H1 (cell line): ENCODE data around the gene PRKCZ. TPM values are rescaled to one million over a fixed set of nuclear protein-coding genes. Genes with fewer than 3 reads are reported as not detected.

ENCODE experiments used
- CTCF ChIA-PET: fragments of 300-600 bp; sonication (Branson Sonifier 250); formaldehyde crosslinking; loops from one replicate; lab custom pipeline; 2021; ENCODE audit not compliant: partially characterized antibody; lab: Charles Lee
- POLR2A ChIA-PET: fragments of 300-600 bp; sonication (Branson Sonifier 250); formaldehyde crosslinking; loops from one replicate; lab custom pipeline; 2021; ENCODE audit warnings: inconsistent platforms; ENCODE audit not compliant: partially characterized antibody; lab: Charles Lee
- DNase-seq, 2 experiments: peaks; one replicate each; pipeline versions ENCODE4 v3.0.0 to v3.0.0-alpha.2; 2010 to 2022; ENCODE audit warnings: low spot score in 2 of 2, low read depth in 1 of 2, mixed read lengths in 1 of 2
- FAIRE-seq: peaks from 2 replicates; lab custom pipeline; 2011; peaks lifted over from hg19 to GRCh38; lab: Jason Lieb, UNC
- H2AFZ ChIP-seq: 2 replicates; pipeline ENCODE4 v1.8.1; 2012; ENCODE audit warnings: low read length, inconsistent platforms
- H2AK5ac ChIP-seq: 2 replicates; pipeline ENCODE4 v1.6.1; 2013; ENCODE audit warnings: low read depth, low read length
- H2BK120ac ChIP-seq: replicated peaks from 2 replicates; pipeline ENCODE3; 2013; ENCODE audit warnings: low read depth, low read length, inconsistent platforms
- H2BK12ac ChIP-seq: 2 replicates; pipeline ENCODE4 v1.6.1; 2013; ENCODE audit warnings: low read depth, low read length
- H2BK15ac ChIP-seq: 2 replicates; pipeline ENCODE4 v1.6.1; 2013; ENCODE audit warnings: low read length
- H2BK20ac ChIP-seq: 2 replicates; pipeline ENCODE4 v1.6.1; 2013; ENCODE audit warnings: low read length
- H2BK5ac ChIP-seq: 2 replicates; pipeline ENCODE4 v1.6.1; 2013; ENCODE audit warnings: low read depth, low read length
- H3K14ac ChIP-seq: 2 replicates; pipeline ENCODE4 v1.6.1; 2013; ENCODE audit warnings: inconsistent platforms; ENCODE audit not compliant: insufficient read length
- H3K18ac ChIP-seq: 2 replicates; pipeline ENCODE4 v1.6.1; 2013; ENCODE audit warnings: low read length; ENCODE audit errors: extremely low read depth
- H3K23ac ChIP-seq: 2 replicates; pipeline ENCODE4 v1.6.1; 2013; ENCODE audit warnings: inconsistent platforms; ENCODE audit not compliant: insufficient read length
- H3K23me2 ChIP-seq: 2 replicates; pipeline ENCODE4 v1.6.1; 2013; ENCODE audit warnings: low read depth, low read length
- H3K27ac ChIP-seq: 2 replicates; pipeline ENCODE4 v1.6.1; 2011; ENCODE audit warnings: low read depth, low read length, inconsistent platforms
- H3K27me3 ChIP-seq, 4 experiments: replicated peaks in 1 of 4; 1 replicate in 1 of 4; 2 replicates in 3 of 4; pipeline versions ENCODE4 v1.6.1 to v1.8.1; 2011 to 2013; ENCODE audit warnings: low read length in 3 of 4, mild to moderate bottlenecking in 3 of 4, inconsistent platforms in 2 of 4, mixed read lengths in 2 of 4, moderate library complexity in 1 of 4; ENCODE audit not compliant: control insufficient read depth in 3 of 4, insufficient read depth in 3 of 4; ENCODE audit errors: extremely low read depth in 1 of 4
- H3K36me3 ChIP-seq, 4 experiments: 2 replicates each; pipeline versions ENCODE4 v1.6.1 to v1.8.1; 2011 to 2013; ENCODE audit warnings: mild to moderate bottlenecking in 4 of 4, low read length in 3 of 4, moderate library complexity in 2 of 4, control low read depth in 1 of 4, inconsistent platforms in 1 of 4; ENCODE audit not compliant: insufficient read depth in 4 of 4, control insufficient read depth in 2 of 4
- H3K4ac ChIP-seq: replicated peaks from 2 replicates; pipeline ENCODE3; 2013; ENCODE audit warnings: low read length, low read depth, mixed read lengths, inconsistent platforms; ENCODE audit not compliant: insufficient read length
- H3K4me1 ChIP-seq, 4 experiments: replicated peaks in 1 of 4; 1 replicate in 1 of 4; 2 replicates in 3 of 4; pipeline versions ENCODE4 v1.6.1 to v1.8.1; 2011 to 2013; ENCODE audit warnings: low read length in 3 of 4, inconsistent platforms in 2 of 4, mixed read lengths in 1 of 4; ENCODE audit not compliant: insufficient read depth in 4 of 4, control insufficient read depth in 3 of 4
- H3K4me2 ChIP-seq, 2 experiments: 2 replicates each; pipeline versions ENCODE4 v1.6.1 to v1.8.1; 2011 to 2013; ENCODE audit warnings: low read depth in 2 of 2, low read length in 2 of 2, control low read depth in 1 of 2, inconsistent platforms in 1 of 2, mild to moderate bottlenecking in 1 of 2; ENCODE audit not compliant: insufficient read depth in 1 of 2
- H3K4me3 ChIP-seq, 4 experiments: fragments of 200-600, 300-600 bp in 1 of 4; sonication (generic), shearing (Covaris generic), sonication (Bioruptor Twin) in 1 of 4; 2 replicates each; pipeline versions ENCODE4 v1.5.1 to v1.8.1; 2011 to 2016; ENCODE audit warnings: low read length in 4 of 4, low read depth in 3 of 4, control low read depth in 2 of 4, inconsistent platforms in 2 of 4, mild to moderate bottlenecking in 2 of 4, mixed read lengths in 1 of 4, moderate library complexity in 1 of 4; ENCODE audit not compliant: insufficient read depth in 2 of 4; ENCODE audit errors: extremely low read depth in 1 of 4
- H3K56ac ChIP-seq: replicated peaks from 2 replicates; pipeline ENCODE3; 2013; ENCODE audit warnings: low read depth, mild to moderate bottlenecking, mixed read lengths, low read length, inconsistent platforms; ENCODE audit not compliant: insufficient read length
- H3K79me1 ChIP-seq: 2 replicates; pipeline ENCODE4 v1.6.1; 2013; ENCODE audit warnings: low read depth, low read length, control low read depth
- H3K79me2 ChIP-seq, 2 experiments: 2 replicates each; pipeline versions ENCODE4 v1.6.1 to v1.8.1; 2012 to 2013; ENCODE audit warnings: low read length in 2 of 2, mild to moderate bottlenecking in 2 of 2, inconsistent platforms in 1 of 2; ENCODE audit not compliant: insufficient read depth in 2 of 2, control insufficient read depth in 1 of 2
- H3K9ac ChIP-seq, 4 experiments: replicated peaks in 1 of 4; 1 replicate in 1 of 4; 2 replicates in 3 of 4; pipeline versions ENCODE4 v1.6.1 to v1.8.1; 2011 to 2013; ENCODE audit warnings: low read depth in 3 of 4, low read length in 3 of 4, control low read depth in 2 of 4, mild to moderate bottlenecking in 2 of 4, moderate library complexity in 2 of 4, inconsistent platforms in 1 of 4; ENCODE audit errors: extremely low read depth in 1 of 4
- H3K9me3 ChIP-seq, 2 experiments: 2 replicates each; pipeline versions ENCODE4 v1.6.1 to v1.8.1; 2012 to 2013; ENCODE audit warnings: mild to moderate bottlenecking in 2 of 2, moderate library complexity in 2 of 2, control low read depth in 1 of 2, inconsistent platforms in 1 of 2, low read depth in 1 of 2, low read length in 1 of 2, mixed read lengths in 1 of 2; ENCODE audit not compliant: insufficient read depth in 2 of 2
- H4K20me1 ChIP-seq, 2 experiments: replicated peaks in 1 of 2; 2 replicates each; pipeline versions ENCODE3 to v1.8.1; 2011 to 2013; ENCODE audit warnings: inconsistent platforms in 2 of 2, low read length in 2 of 2, mild to moderate bottlenecking in 1 of 2; ENCODE audit not compliant: insufficient read depth in 2 of 2, control insufficient read depth in 1 of 2
- H4K5ac ChIP-seq: 2 replicates; pipeline ENCODE4 v1.6.1; 2013; ENCODE audit warnings: low read length, low read depth, mixed read lengths, inconsistent platforms; ENCODE audit not compliant: insufficient read length
- H4K8ac ChIP-seq: 2 replicates; pipeline ENCODE4 v1.8.0; 2013; ENCODE audit warnings: mild to moderate bottlenecking, moderate library complexity, low read length, inconsistent platforms; ENCODE audit not compliant: insufficient read depth; ENCODE audit errors: extremely low read depth
- H4K91ac ChIP-seq: replicated peaks from 2 replicates; pipeline ENCODE3; 2013; ENCODE audit warnings: low read length, mixed read lengths, inconsistent platforms; ENCODE audit not compliant: insufficient read length
- BCL11A ChIP-seq, 2 experiments: IDR thresholded peaks; one replicate each; pipeline ENCODE4 v1.6.1; 2011; ENCODE audit warnings: low read depth in 2 of 2, low read length in 2 of 2, mild to moderate bottlenecking in 2 of 2
- EZH2 ChIP-seq: fragments of 200-600 bp; sonication (generic); IDR thresholded peaks from 2 replicates; pipeline ENCODE4 v1.7.1; 2012; ENCODE audit warnings: low read depth, mild to moderate bottlenecking, moderate library complexity, low read length, inconsistent platforms; ENCODE audit not compliant: severe bottlenecking
- KDM5A ChIP-seq: fragments of 200-600 bp; IDR thresholded peaks from 2 replicates; pipeline ENCODE4 v1.7.1; 2012; ENCODE audit warnings: mild to moderate bottlenecking, low read length, inconsistent platforms, mixed read lengths
- POU5F1 ChIP-seq: IDR thresholded peaks from 2 replicates; pipeline ENCODE4 v1.6.1; 2011; ENCODE audit warnings: low read depth, mild to moderate bottlenecking, low read length, moderate library complexity
- SP4 ChIP-seq: IDR thresholded peaks from 2 replicates; pipeline ENCODE4 v1.6.1; 2012; ENCODE audit warnings: low read length, inconsistent platforms
- TAF7 ChIP-seq: optimal IDR thresholded peaks from 2 replicates; pipeline ENCODE3; 2011; ENCODE audit warnings: low read depth, mild to moderate bottlenecking, inconsistent platforms, low read length, moderate library complexity, borderline replicate concordance
- WGBS, 2 experiments: shearing (Covaris generic) in 1 of 2; methylation state at CpG; one replicate each; pipeline versions ENCODE4 v1.1.6 to v1.1.7; 2013 to 2015; ENCODE audit warnings: low lambda C conversion rate in 2 of 2, mixed read lengths in 2 of 2, inconsistent platforms in 1 of 2, low coverage in 1 of 2, missing lambda C conversion rate in 1 of 2; ENCODE audit not compliant: insufficient replicate concordance in 2 of 2, insufficient coverage in 1 of 2, insufficient read length in 1 of 2; ENCODE audit errors: extremely low coverage in 1 of 2, missing lambda C conversion rate in 1 of 2; 5-methylcytosine and 5-hydroxymethylcytosine counted together
- polyA plus RNA-seq, 7 experiments: library from polyadenylated mRNA; depleted of rRNA in 3 of 7; stranded (reverse) in 5 of 7; unstranded in 2 of 7; fragments of >200 nt in 5 of 7; fragments of 200-250 nt in 2 of 7; gene quantifications; 1 replicate in 5 of 7; 2 replicates in 1 of 7; 4 replicates in 1 of 7; pipeline versions ENCODE4 v1.2.1 to v1.2.3, GENCODE V29; 2011 to 2013; ENCODE audit warnings: missing spikeins in 2 of 7, mixed read lengths in 2 of 7
- total RNA-seq: library from RNA; stranded (reverse); fragmentation: NEBNext Ultra II Directional; extraction: Animal tissue kit (Norgen Biotek cat#: 25700); gene quantifications from 2 replicates; pipeline ENCODE4 v1.2.1, GENCODE V29; 2021
- TF ChIP-seq, protein P1 (sequence below): IDR thresholded peaks from 2 replicates; pipeline ENCODE4 v1.6.1; 2011; ENCODE audit warnings: low read length, improper control_type of control experiment
- TF ChIP-seq, protein P2 (sequence below): IDR thresholded peaks from 2 replicates; pipeline ENCODE4 v1.6.1; 2012; ENCODE audit warnings: low read length, inconsistent platforms

Gene PRKCZ
- total and polyA plus RNA-seq, 2 of the 8 experiments (the other 6 are each of a cell fraction or from before 2014, with no cell fraction given): 37.4 to 45.1 TPM

DNA sequence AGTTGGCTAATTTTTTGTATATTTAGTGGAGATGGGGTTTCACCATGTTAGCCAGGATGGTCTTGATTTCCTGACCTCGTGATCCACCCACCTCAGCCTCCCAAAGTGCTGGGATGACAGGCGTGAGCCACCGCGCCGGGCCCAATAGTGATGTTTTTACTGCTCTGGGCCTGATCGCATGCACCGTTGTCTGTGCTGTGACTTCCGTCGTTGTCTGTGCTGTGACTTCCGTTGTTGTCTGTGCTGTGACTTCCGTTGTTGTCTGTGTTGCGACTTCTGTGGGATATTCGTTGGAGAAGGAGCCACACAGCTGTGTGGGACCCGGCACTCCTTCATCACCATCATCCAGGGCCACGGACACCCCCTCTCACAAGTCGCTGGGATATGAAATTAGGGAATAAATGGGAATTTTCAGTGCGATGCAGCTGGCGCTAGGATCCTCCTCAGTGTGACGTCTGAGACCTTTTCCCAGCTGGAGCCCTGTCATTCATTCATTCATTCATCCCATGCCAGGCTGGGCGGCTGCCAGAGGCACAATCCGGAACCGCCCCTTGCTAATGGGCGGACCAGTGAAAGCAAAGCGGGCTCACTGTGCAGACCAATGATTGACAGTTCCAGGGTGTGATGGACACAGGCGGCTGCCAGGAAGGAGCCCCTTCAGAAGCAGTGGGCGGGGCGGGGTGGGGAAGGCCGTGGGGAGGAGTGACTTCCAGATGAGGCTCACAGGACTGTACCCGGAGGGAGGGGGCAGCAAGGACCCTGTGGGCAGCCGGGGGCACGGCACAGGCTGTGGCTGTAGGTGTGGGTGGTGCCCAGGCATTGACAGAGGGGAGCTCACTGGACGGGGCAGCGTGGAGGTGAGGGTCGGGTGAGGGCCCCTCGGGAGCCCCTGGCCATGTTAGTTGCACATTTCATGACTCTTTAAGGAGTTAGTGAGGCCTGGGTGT is 48.9 kb downstream of the PRKCZ start:
- H4K20me1 ChIP-seq: peaks cover 2 to 12% of the 10 kb centered on the region in 2 experiments
- no peaks in the 10 kb centered on the region for H3K23me2 ChIP-seq
- DNase-seq: no peak
- no peak overlapping the region for H2AK5ac ChIP-seq
- H3K23ac ChIP-seq: no peak overlapping the region
- ChIA-PET CTCF (interaction anchor here (0.7 to 1.9 kb wide), 7 partner anchors 9 to 76 kb away, joined by 3 to 5 read pairs (median 4); no protein-coding TSS in a partner anchor), POLR2A (interaction anchor here (1.2 kb wide), 1 partner anchor 33 kb away, joined by 3 read pairs; no protein-coding TSS in a partner anchor)
- no peak overlapping the region for H3K9ac ChIP-seq
- H3K79me1 ChIP-seq: peaks cover 14% of the 10 kb centered on the region
- H4K8ac ChIP-seq: no peak overlapping the region; the same call in 1 of the 2 replicates
- WGBS, 2 experiments: 90% methylated on average over 30 of the region's 35 CpGs; no CpG with 5 or more reads in 1 of the 2 experiments
- no peak for FAIRE-seq
- H3K56ac ChIP-seq: no peak overlapping the region
- H3K4me1 ChIP-seq: peaks cover 0 to 3% (median 0%) of the 10 kb centered on the region in 4 experiments; a peak in 3 of 7 replicates
- no peak overlapping the region for H3K4ac ChIP-seq
- H2BK20ac ChIP-seq: no peak overlapping the region
- no peak overlapping the region for H3K27ac ChIP-seq
- no peak overlapping the region for H2AFZ ChIP-seq
- no peak overlapping the region for H3K4me2 ChIP-seq
- H2BK120ac ChIP-seq: no peak overlapping the region
- no peak overlapping the region for H3K4me3 ChIP-seq
- H2BK5ac ChIP-seq: no peak overlapping the region
- H2BK12ac ChIP-seq: no peak overlapping the region
- H3K18ac ChIP-seq: no peak overlapping the region; the same call in 1 of the 2 replicates
- H2BK15ac ChIP-seq: no peak overlapping the region
- no peaks in the 10 kb centered on the region for H3K27me3 ChIP-seq
- no peaks in the 10 kb centered on the region for H3K9me3 ChIP-seq
- no peaks in the 10 kb centered on the region; a peak in 1 of 4 replicates for H3K79me2 ChIP-seq
- no peak overlapping the region for H4K5ac ChIP-seq
- H4K91ac ChIP-seq: no peak overlapping the region
- no peak overlapping the region for H3K14ac ChIP-seq
- H3K36me3 ChIP-seq: no peaks in the 10 kb centered on the region; a peak in 1 of 8 replicates
- TF ChIP-seq, protein P1, sequence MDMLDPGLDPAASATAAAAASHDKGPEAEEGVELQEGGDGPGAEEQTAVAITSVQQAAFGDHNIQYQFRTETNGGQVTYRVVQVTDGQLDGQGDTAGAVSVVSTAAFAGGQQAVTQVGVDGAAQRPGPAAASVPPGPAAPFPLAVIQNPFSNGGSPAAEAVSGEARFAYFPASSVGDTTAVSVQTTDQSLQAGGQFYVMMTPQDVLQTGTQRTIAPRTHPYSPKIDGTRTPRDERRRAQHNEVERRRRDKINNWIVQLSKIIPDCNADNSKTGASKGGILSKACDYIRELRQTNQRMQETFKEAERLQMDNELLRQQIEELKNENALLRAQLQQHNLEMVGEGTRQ: no peak
- no peak for TF ChIP-seq BCL11A (IDR thresholded peaks at IDR 0.05; ENCODE audit: low read depth in 2 of 2, low read length in 2 of 2)
- no peak for TF ChIP-seq TAF7
- TF ChIP-seq POU5F1: no peak
- no peak for TF ChIP-seq EZH2
- TF ChIP-seq SP4: no peak
- TF ChIP-seq, protein P2, sequence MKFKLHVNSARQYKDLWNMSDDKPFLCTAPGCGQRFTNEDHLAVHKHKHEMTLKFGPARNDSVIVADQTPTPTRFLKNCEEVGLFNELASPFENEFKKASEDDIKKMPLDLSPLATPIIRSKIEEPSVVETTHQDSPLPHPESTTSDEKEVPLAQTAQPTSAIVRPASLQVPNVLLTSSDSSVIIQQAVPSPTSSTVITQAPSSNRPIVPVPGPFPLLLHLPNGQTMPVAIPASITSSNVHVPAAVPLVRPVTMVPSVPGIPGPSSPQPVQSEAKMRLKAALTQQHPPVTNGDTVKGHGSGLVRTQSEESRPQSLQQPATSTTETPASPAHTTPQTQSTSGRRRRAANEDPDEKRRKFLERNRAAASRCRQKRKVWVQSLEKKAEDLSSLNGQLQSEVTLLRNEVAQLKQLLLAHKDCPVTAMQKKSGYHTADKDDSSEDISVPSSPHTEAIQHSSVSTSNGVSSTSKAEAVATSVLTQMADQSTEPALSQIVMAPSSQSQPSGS: no peak
- TF ChIP-seq KDM5A: no peak
